Upper lobe of left lung (tissue), 6 donors: ENCODE data around the gene SYNE4. TPM values are rescaled to one million over a fixed set of nuclear protein-coding genes. Genes with fewer than 3 reads are reported as not detected.
A peak's percentile ranks its signal among the peaks of the same experiment; 100 is the strongest.

ENCODE experiments used
- ATAC-seq, 2 donors: fragments of 200-7000 bp; cut with Tn5 transposase; one replicate each; pipeline ENCODE4 v1.9.1; 2022; ENCODE audit warnings: mild to moderate bottlenecking in 2 of 2, moderate library complexity in 2 of 2; ENCODE audit not compliant: low FRiP score in 2 of 2
- DNase-seq, 2 donors: peaks; one replicate each; pipeline ENCODE4 v3.0.0-alpha.2; 2019 to 2020
- H3K27ac ChIP-seq, 4 donors: fragments of 200-600 bp; sonication (generic); one replicate each; pipeline ENCODE4 v1.5.1; 2016 to 2019
- H3K27me3 ChIP-seq, 4 donors: fragments of 200-600 bp; sonication (generic); one replicate each; pipeline ENCODE4 v1.5.1; 2017 to 2019
- H3K36me3 ChIP-seq, 4 donors: fragments of 200-600 bp; sonication (generic); one replicate each; pipeline ENCODE4 v1.5.1; 2016 to 2019
- H3K4me1 ChIP-seq, 4 donors: fragments of 200-600 bp; sonication (generic); one replicate each; pipeline ENCODE4 v1.5.1; 2018 to 2019
- H3K4me3 ChIP-seq, 4 donors: fragments of 200-600 bp; sonication (generic); one replicate each; pipeline ENCODE4 v1.5.1; 2017 to 2019; ENCODE audit warnings: mild to moderate bottlenecking in 2 of 4, moderate library complexity in 1 of 4
- H3K9me3 ChIP-seq, 4 donors: fragments of 200-600 bp; sonication (generic); one replicate each; pipeline ENCODE4 v1.5.1; 2018 to 2019
- CTCF ChIP-seq, 6 experiments: fragments of 450-650 bp in 4 of 6; fragments of 200-600 bp in 2 of 6; sonication (generic) in 2 of 6; IDR thresholded peaks; one replicate each; pipeline ENCODE4 v1.5.1; 2016 to 2019; ENCODE audit warnings: antibody characterized with exemption in 6 of 6
- EP300 ChIP-seq, 4 donors: sonication (generic); formaldehyde crosslinking; IDR thresholded peaks; one replicate each; pipeline ENCODE4 v1.5.1; 2017; ENCODE audit warnings: antibody characterized with exemption in 4 of 4, control low read depth in 2 of 4
- POLR2A ChIP-seq, 4 donors: fragments of 450-650 bp; IDR thresholded peaks; one replicate each; pipeline ENCODE4 v1.5.1; 2016 to 2017; ENCODE audit warnings: antibody characterized with exemption in 4 of 4, mild to moderate bottlenecking in 2 of 4
- POLR2AphosphoS5 ChIP-seq, 2 donors: sonication (generic); formaldehyde crosslinking; IDR thresholded peaks; one replicate each; pipeline ENCODE4 v1.5.1; 2017; ENCODE audit warnings: antibody characterized with exemption in 2 of 2
- WGBS, 2 donors: methylation state at CpG; one replicate each; pipeline ENCODE4 v1.1.5; 2017 to 2018; 5-methylcytosine and 5-hydroxymethylcytosine counted together
- total RNA-seq, 6 donors: library from RNA; depleted of rRNA in 4 of 6; stranded (reverse); fragments of >200 nt in 4 of 6; gene quantifications; one replicate each; pipeline versions ENCODE4 v1.1.0 to v1.2.1, GENCODE V29; 2016 to 2021
- donor health status: DM: no; HTN: no; CAD: no; lungs with moderate emphysema.
- donor health status: DM: no; HTN: yes; CAD: no; lungs with severe emphysema.

Gene SYNE4
- total RNA-seq, 6 donors from 2014 or later = 9.5 to 21.0 (median 10.9) TPM

- 90% methylated on average over 5 to 8 of the region's 8 CpGs for WGBS, 2 donors
- DNase-seq = no peak
- Histone ChIP-seq H3K4me1 (peaks cover 0 to 12% (median 7%) of the 10 kb centered on the region in 4 donors), H3K27me3 (peaks cover 0 to 7% (median 3%) of the 10 kb centered on the region in 4 donors), H3K9me3 (no peaks in the 10 kb centered on the region), H3K4me3 (no peak overlapping the region), H3K36me3 (peaks cover 0 to 9% (median 3%) of the 10 kb centered on the region in 4 donors), H3K27ac (no peak overlapping the region)
- TF ChIP-seq EP300 (IDR thresholded peaks at IDR 0.05) = no peak
- TF ChIP-seq CTCF (IDR thresholded peaks at IDR 0.05) = no peak
- TF ChIP-seq POLR2A (IDR thresholded peaks at IDR 0.05) = no peak
- no peak for TF ChIP-seq POLR2AphosphoS5 (IDR thresholded peaks at IDR 0.05)
- ATAC-seq = no peak
Observed at GRCh38 chr19:36030264-36031148, 21.9 kb upstream of the SYNE4 start.

- no peaks in the 10 kb centered on the region for H3K9me3 ChIP-seq
- H3K27ac ChIP-seq = no peak overlapping the region
- ATAC-seq = no peak
- no peak overlapping the region for H3K4me3 ChIP-seq
- peaks cover 0 to 7% (median 3%) of the 10 kb centered on the region in 4 donors for H3K27me3 ChIP-seq
- H3K36me3 ChIP-seq = peaks cover 0 to 13% (median 4%) of the 10 kb centered on the region in 4 donors
- 85 to 87% methylated on average over 10 of the region's 10 CpGs for WGBS, 2 donors
- H3K4me1 ChIP-seq = peaks cover 0 to 12% (median 7%) of the 10 kb centered on the region in 4 donors
- DNase-seq = no peak
- TF ChIP-seq CTCF (IDR thresholded peaks at IDR 0.05) = no peak
- no peak for TF ChIP-seq EP300 (IDR thresholded peaks at IDR 0.05)
- no peak for TF ChIP-seq POLR2A (IDR thresholded peaks at IDR 0.05)
- TF ChIP-seq POLR2AphosphoS5 (IDR thresholded peaks at IDR 0.05) = no peak
Observed at GRCh38 chr19:36028313-36029041, 19.9 kb upstream of the SYNE4 start.

GRCh38 chr19:36027696-36028095, 19.1 kb upstream of the SYNE4 start:
- TF ChIP-seq POLR2AphosphoS5 (IDR thresholded peaks at IDR 0.05) (no peak), EP300 (IDR thresholded peaks at IDR 0.05) (no peak), CTCF (IDR thresholded peaks at IDR 0.05) (no peak), POLR2A (IDR thresholded peaks at IDR 0.05) (no peak)
- peaks cover 0 to 13% (median 6%) of the 10 kb centered on the region in 4 donors for H3K36me3 ChIP-seq
- ATAC-seq = no peak

GRCh38 chr19:36026091-36026876, 17.7 kb upstream of the SYNE4 start:
- WGBS, 2 donors = 92 to 97% methylated on average over 38 to 49 of the region's 49 CpGs
- ATAC-seq (peak; percentile 15 to 31), DNase-seq (peak in 1 of 2 donors; percentile 74)
- Histone ChIP-seq H3K4me3 (no peak overlapping the region), H3K27me3 (no peaks in the 10 kb centered on the region), H3K27ac (no peak overlapping the region), H3K36me3 (peaks cover 0 to 19% (median 9%) of the 10 kb centered on the region in 4 donors), H3K9me3 (no peaks in the 10 kb centered on the region), H3K4me1 (no peaks in the 10 kb centered on the region)
- TF ChIP-seq POLR2A (IDR thresholded peaks at IDR 0.05) (no peak), POLR2AphosphoS5 (IDR thresholded peaks at IDR 0.05) (no peak), CTCF (IDR thresholded peaks at IDR 0.05) (no peak), EP300 (IDR thresholded peaks at IDR 0.05) (no peak)

More at GRCh38 chr19:36027696-36028095, 19.1 kb upstream of the SYNE4 start:
- H3K27me3 ChIP-seq = peaks cover 0 to 7% (median 3%) of the 10 kb centered on the region in 4 donors
- H3K4me1 ChIP-seq = peaks cover 0 to 7% (median 4%) of the 10 kb centered on the region in 4 donors
- H3K9me3 ChIP-seq = no peaks in the 10 kb centered on the region
- 93 to 98% methylated on average over 6 of the region's 6 CpGs for WGBS, 2 donors
- DNase-seq = no peak
- no peak overlapping the region for H3K4me3 ChIP-seq
- no peak overlapping the region for H3K27ac ChIP-seq
